ENCODE results near the gene BABAM2.

- TF ChIP-seq CTCF (conservative IDR thresholded peaks at IDR 0.05) (no peak), EZH2 (IDR thresholded peaks at IDR 0.05; ENCODE audit: low read depth) (no peak)
Measured at GRCh38 chr2:28032816-28033215, 142.3 kb downstream of the BABAM2 start.
